GM12878 (cell line): Measurements from ENCODE around the gene DCC. TPM values are rescaled to one million over a fixed set of nuclear protein-coding genes. Genes with fewer than 3 reads are reported as not detected.

Source experiments
- ATAC-seq: fragments of 200-7000 bp; cut with Tn5 transposase; 3 replicates; pipeline ENCODE4 v1.9.1; 2020; ENCODE audit warnings: mild to moderate bottlenecking, moderate library complexity
- BruUV-seq: library from RNA; stranded (reverse); fragments of 400-500 nt; replicated peaks from 2 replicates; lab custom pipeline; 2021; lab: Mats Ljungman, UMichigan
- CTCF ChIA-PET: fragments of 300-600 bp; sonication (Branson Sonifier 250); formaldehyde crosslinking; extraction: SDS; loops from one replicate; lab custom pipeline; 2021; ENCODE audit warnings: inconsistent platforms; lab: Yijun Ruan, JAX
- POLR2A ChIA-PET: fragments of 350-600 bp; formaldehyde crosslinking; extraction: SDS; loops from one replicate; lab custom pipeline; 2021; ENCODE audit warnings: inconsistent platforms; lab: Charles Lee
- RAD21 ChIA-PET: fragments of 300-600 bp; sonication (Branson Sonifier 250); formaldehyde crosslinking; loops from one replicate; lab custom pipeline; 2023; ENCODE audit warnings: antibody characterized with exemption; ENCODE audit not compliant: unreplicated experiment; lab: Charles Lee
- SMC1A ChIA-PET: fragments of 300-600 bp; sonication (Branson Sonifier 250); formaldehyde crosslinking; loops from one replicate; lab custom pipeline; 2023; ENCODE audit not compliant: unreplicated experiment, uncharacterized antibody; lab: Charles Lee
- DNase-seq: peaks from one replicate; pipeline ENCODE4 v3.0.0-alpha.2; 2011; ENCODE audit warnings: low read depth, low spot score
- FAIRE-seq: peaks from 3 replicates; lab custom pipeline; 2011; peaks lifted over from hg19 to GRCh38; lab: Jason Lieb, UNC
- H2AFZ ChIP-seq: 2 replicates; pipeline ENCODE4 v1.6.0; 2011; ENCODE audit warnings: low read depth, low read length, control low read depth; ENCODE audit not compliant: control insufficient read depth
- H3K27ac ChIP-seq: 2 replicates; pipeline ENCODE4 v1.5.1; 2011; ENCODE audit warnings: control low read depth; ENCODE audit not compliant: control insufficient read depth, insufficient read depth
- H3K27me3 ChIP-seq, 2 experiments: replicated peaks in 1 of 2; 2 replicates each; pipeline versions ENCODE4 v1.6.0 to v1.6.1; 2011; ENCODE audit warnings: low read length in 1 of 2; ENCODE audit not compliant: control insufficient read depth in 2 of 2, insufficient read depth in 2 of 2
- H3K36me3 ChIP-seq, 2 experiments: 2 replicates each; pipeline ENCODE4 v1.5.1; 2011; ENCODE audit warnings: low read length in 1 of 2; ENCODE audit not compliant: control insufficient read depth in 2 of 2, insufficient read depth in 2 of 2
- H3K4me1 ChIP-seq: 2 replicates; pipeline ENCODE4 v1.6.1; 2011; ENCODE audit warnings: mild to moderate bottlenecking, low read length, moderate library complexity, mixed read lengths; ENCODE audit not compliant: control insufficient read depth, insufficient read depth
- H3K4me2 ChIP-seq: 2 replicates; pipeline ENCODE4 v1.6.0; 2011; ENCODE audit warnings: control low read depth; ENCODE audit not compliant: control insufficient read depth, insufficient read depth
- H3K4me3 ChIP-seq: fragments of 200-600 bp; sonication (generic); 2 replicates; pipeline ENCODE4 v1.5.1; 2016
- H3K79me2 ChIP-seq: 2 replicates; pipeline ENCODE4 v1.6.0; 2011; ENCODE audit warnings: low read length; ENCODE audit not compliant: control insufficient read depth, insufficient read depth
- H3K9ac ChIP-seq: 2 replicates; pipeline ENCODE4 v1.8.0; 2011; ENCODE audit warnings: low read length, control low read depth, mixed read lengths; ENCODE audit not compliant: control insufficient read depth, insufficient read depth
- H3K9me3 ChIP-seq: replicated peaks from 3 replicates; pipeline ENCODE4 v1.5.1; 2011; ENCODE audit warnings: mild to moderate bottlenecking, low read length; ENCODE audit not compliant: control insufficient read depth, insufficient read depth
- H4K20me1 ChIP-seq: 2 replicates; pipeline ENCODE4 v1.6.0; 2011; ENCODE audit not compliant: control insufficient read depth, insufficient read depth
- BHLHE40 ChIP-seq, 2 experiments: fragments of 450-650 bp in 1 of 2; IDR thresholded peaks; 2 replicates each; pipeline ENCODE4 v1.6.1; 2011 to 2017; ENCODE audit warnings: low read depth in 2 of 2, borderline replicate concordance in 1 of 2, improper control_type of control experiment in 1 of 2, low read length in 1 of 2, mild to moderate bottlenecking in 1 of 2
- EP300 ChIP-seq, 2 experiments: fragments of 150-350 bp in 1 of 2; IDR thresholded peaks; 2 replicates each; pipeline ENCODE4 v1.6.1; 2011 to 2012; ENCODE audit warnings: low read depth in 2 of 2, low read length in 2 of 2, borderline replicate concordance in 1 of 2, improper control_type of control experiment in 1 of 2, inconsistent platforms in 1 of 2; ENCODE audit not compliant: control insufficient read depth in 1 of 2
- FOXM1 ChIP-seq: IDR thresholded peaks from 2 replicates; pipeline ENCODE4 v1.6.1; 2012; ENCODE audit warnings: low read depth, mild to moderate bottlenecking, inconsistent platforms, low read length, moderate library complexity
- IKZF1 ChIP-seq: fragments of 450-650 bp; conservative IDR thresholded peaks from 2 replicates; pipeline ENCODE4 v1.6.1; 2017; ENCODE audit warnings: antibody characterized with exemption, mild to moderate bottlenecking
- IRF4 ChIP-seq: IDR thresholded peaks from 2 replicates; pipeline ENCODE4 v1.6.1; 2011; ENCODE audit warnings: low read depth, low read length
- JUNB ChIP-seq: IDR thresholded peaks from 2 replicates; pipeline ENCODE4 v1.6.1; 2016; ENCODE audit warnings: antibody characterized with exemption, mild to moderate bottlenecking
- KAT2A ChIP-seq: conservative IDR thresholded peaks from 2 replicates; pipeline ENCODE4 v1.6.1; 2011; ENCODE audit warnings: low read depth, low read length; ENCODE audit not compliant: control insufficient read depth
- KDM1A ChIP-seq: fragments of 200-600 bp; sonication (generic); IDR thresholded peaks from 2 replicates; pipeline ENCODE4 v1.6.1; 2016; ENCODE audit warnings: borderline replicate concordance
- MEF2B ChIP-seq: fragments of 450-650 bp; IDR thresholded peaks from 2 replicates; pipeline ENCODE4 v1.6.1; 2018; ENCODE audit warnings: mild to moderate bottlenecking, moderate library complexity; ENCODE audit not compliant: partially characterized antibody, poor library complexity, severe bottlenecking
- MTA2 ChIP-seq: fragments of 450-650 bp; IDR thresholded peaks from 2 replicates; pipeline ENCODE4 v1.6.1; 2016; ENCODE audit warnings: low read depth, mild to moderate bottlenecking, moderate library complexity
- NFIC ChIP-seq: IDR thresholded peaks from 2 replicates; pipeline ENCODE4 v1.6.1; 2012; ENCODE audit warnings: low read depth, mild to moderate bottlenecking, inconsistent platforms, low read length, moderate library complexity
- SIX5 ChIP-seq: IDR thresholded peaks from 2 replicates; pipeline ENCODE4 v1.6.1; 2011; ENCODE audit warnings: mild to moderate bottlenecking, low read depth, low read length, moderate library complexity; ENCODE audit not compliant: severe bottlenecking
- SMC3 ChIP-seq: IDR thresholded peaks from 2 replicates; pipeline ENCODE4 v1.6.1; 2011; ENCODE audit warnings: low read length, improper control_type of control experiment, borderline replicate concordance
- SP1 ChIP-seq: IDR thresholded peaks from one replicate; pipeline ENCODE4 v1.6.1; 2011; ENCODE audit warnings: low read depth, low read length
- TCF7 ChIP-seq: IDR thresholded peaks from 2 replicates; pipeline ENCODE4 v1.6.1; 2014; ENCODE audit warnings: antibody characterized with exemption, borderline replicate concordance
- ZNF217 ChIP-seq: fragments of 450-650 bp; IDR thresholded peaks from 2 replicates; pipeline ENCODE4 v1.6.1; 2017; ENCODE audit warnings: antibody characterized with exemption, mild to moderate bottlenecking
- ZNF384 ChIP-seq: IDR thresholded peaks from 2 replicates; pipeline ENCODE4 v1.6.1; 2012; ENCODE audit warnings: low read depth, mild to moderate bottlenecking, low read length, improper control_type of control experiment, borderline replicate concordance
- WGBS: methylation state at CpG from one replicate; pipeline ENCODE4 v1.1.6; 2016; ENCODE audit warnings: low lambda C conversion rate; ENCODE audit not compliant: insufficient replicate concordance, insufficient coverage; ENCODE audit errors: missing lambda C conversion rate; 5-methylcytosine and 5-hydroxymethylcytosine counted together
- in situ Hi-C: fragments of 300-500 bp; cut with MboI; formaldehyde crosslinking; loops from 9 replicates; pipeline ENCODE4 v1.14.3; 2018; ENCODE audit warnings: mixed read lengths
- intact Hi-C: fragments of 100-400 bp; cut with micrococcal nuclease; formaldehyde crosslinking; loops from one replicate; pipeline ENCODE4 v1.14.2; 2022; ENCODE audit not compliant: unreplicated experiment
- polyA plus RNA-seq, 11 experiments: library from polyadenylated mRNA; depleted of rRNA in 4 of 11; unstranded in 6 of 11; stranded (reverse) in 5 of 11; fragments of >200 nt; fragmentation: Nextera tagmentation in 4 of 11; fragmentation: Illumina TruSeq in 1 of 11; extraction: Ambion mirVana in 4 of 11; extraction: Trizol in 1 of 11; gene quantifications; 1 replicate in 1 of 11; 2 replicates in 10 of 11; pipeline versions ENCODE4 v1.2.1 to v1.2.3, GENCODE V29; 2011 to 2016; ENCODE audit warnings: inconsistent platforms in 2 of 11, missing spikeins in 2 of 11, low read depth in 1 of 11
- total RNA-seq, 4 experiments: library from RNA; depleted of rRNA in 3 of 4; stranded (reverse); fragments of >200 nt in 3 of 4; fragmentation: Illumina TruSeq in 1 of 4; extraction: Trizol in 1 of 4; gene quantifications; 2 replicates each; pipeline versions ENCODE4 v1.2.1 to v1.2.3, GENCODE V29; 2013 to 2021
- TF ChIP-seq, protein P1 (sequence below): fragments of 450-650 bp; IDR thresholded peaks from 2 replicates; pipeline ENCODE4 v1.6.1; 2017; ENCODE audit warnings: low read depth, mild to moderate bottlenecking, moderate library complexity

Gene DCC
- total and polyA plus RNA-seq, 10 of the 15 experiments (the other 5 are each of a cell fraction or from before 2014, with no cell fraction given), result 0.01 TPM; not detected in 9

DNA sequence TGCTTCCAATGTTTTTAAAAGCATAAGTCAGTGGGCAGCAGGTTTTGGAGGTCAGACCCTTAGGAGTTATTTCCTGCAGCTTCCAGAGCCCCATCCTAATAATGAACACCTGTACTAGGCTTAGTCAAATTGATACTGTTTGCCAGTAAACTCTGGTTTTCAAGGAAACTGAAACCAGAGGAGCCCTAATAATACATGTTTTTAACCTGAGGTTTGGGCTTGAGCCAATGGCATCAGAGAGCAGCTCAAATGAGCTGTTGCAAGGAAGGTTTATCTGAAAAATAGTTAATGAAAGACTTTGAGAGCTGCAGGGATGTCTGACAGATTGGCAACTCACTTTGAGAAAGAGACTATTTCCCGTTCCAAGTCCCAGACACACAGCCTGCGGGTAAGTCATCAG is 54.6 kb downstream of the DCC start (continued):
- TF ChIP-seq SMC3, result no peak
- peak; percentile 65 for TF ChIP-seq IKZF1
- TF ChIP-seq, protein P1, sequence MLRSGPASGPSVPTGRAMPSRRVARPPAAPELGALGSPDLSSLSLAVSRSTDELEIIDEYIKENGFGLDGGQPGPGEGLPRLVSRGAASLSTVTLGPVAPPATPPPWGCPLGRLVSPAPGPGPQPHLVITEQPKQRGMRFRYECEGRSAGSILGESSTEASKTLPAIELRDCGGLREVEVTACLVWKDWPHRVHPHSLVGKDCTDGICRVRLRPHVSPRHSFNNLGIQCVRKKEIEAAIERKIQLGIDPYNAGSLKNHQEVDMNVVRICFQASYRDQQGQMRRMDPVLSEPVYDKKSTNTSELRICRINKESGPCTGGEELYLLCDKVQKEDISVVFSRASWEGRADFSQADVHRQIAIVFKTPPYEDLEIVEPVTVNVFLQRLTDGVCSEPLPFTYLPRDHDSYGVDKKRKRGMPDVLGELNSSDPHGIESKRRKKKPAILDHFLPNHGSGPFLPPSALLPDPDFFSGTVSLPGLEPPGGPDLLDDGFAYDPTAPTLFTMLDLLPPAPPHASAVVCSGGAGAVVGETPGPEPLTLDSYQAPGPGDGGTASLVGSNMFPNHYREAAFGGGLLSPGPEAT, result no peak
- 0 out of 2 replicates have a peak, but pooled peaks have one; percentile 39 for TF ChIP-seq FOXM1
- no peak for TF ChIP-seq EP300 (IDR thresholded peaks at IDR 0.05; ENCODE audit: borderline replicate concordance in 1 of 2, control insufficient read depth in 1 of 2, low read depth in 2 of 2, low read length in 2 of 2)
- no peak for TF ChIP-seq KAT2A

DNA sequence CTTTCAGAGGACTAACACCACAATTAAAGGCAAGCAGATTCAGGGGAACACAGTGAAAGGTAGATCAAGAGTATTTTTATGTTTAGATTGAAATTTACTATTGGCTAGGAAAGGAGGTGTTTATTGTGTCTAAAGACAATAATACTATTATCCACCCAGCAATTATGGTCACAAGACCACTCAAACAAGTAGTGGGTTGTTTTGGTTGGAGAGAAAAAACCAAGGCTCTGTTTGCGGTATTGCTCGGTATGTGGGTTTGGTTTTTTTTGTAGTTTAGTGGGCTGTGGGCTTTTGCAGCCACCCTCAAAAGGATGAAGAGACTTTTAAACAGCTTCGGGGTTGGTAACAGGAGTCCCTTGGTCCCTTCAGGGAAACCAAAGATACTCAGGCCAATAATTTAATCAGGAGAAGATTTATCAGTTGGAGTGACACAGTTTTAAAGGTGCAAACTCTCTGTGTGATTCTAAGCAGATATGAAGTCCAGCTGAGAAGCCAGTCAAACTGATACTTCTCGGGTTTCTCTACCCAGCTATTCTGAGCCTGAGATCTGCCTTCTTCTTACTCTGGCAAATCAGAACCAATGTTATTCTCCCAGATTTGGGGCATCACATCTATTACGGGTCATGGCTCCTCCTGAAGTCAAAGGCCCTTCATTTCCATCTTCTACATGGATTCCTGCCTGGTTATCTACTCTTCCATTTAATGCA is 55.3 kb downstream of the DCC start:
- in situ Hi-C loops, result no loop called here
- no TSS peak for BruUV-seq
- POLR2A ChIA-PET, result no interaction called here
- FAIRE-seq (no peak), ATAC-seq (peak; percentile 88), DNase-seq (peak; percentile 51)
- peaks cover 2% of the 10 kb centered on the region; the same call in 1 of the 2 replicates for H3K4me1 ChIP-seq
- H2AFZ ChIP-seq, result no peak overlapping the region
- SMC1A ChIA-PET, result interaction anchor here (0.6 to 1.0 kb wide), 4 partner anchors 11 to 87 kb away, joined by 3 to 4 read pairs (median 3); no protein-coding TSS in a partner anchor
- WGBS, result 0% methylated on average over 5 of the region's 5 CpGs
- H3K79me2 ChIP-seq, result no peaks in the 10 kb centered on the region
- CTCF ChIA-PET, result interaction anchor here (0.6 to 0.8 kb wide), 2 partner anchors 726 to 789 kb away, joined by 3 read pairs; no protein-coding TSS in a partner anchor
- intact Hi-C loops, result loop anchor here (5.0 to 10.0 kb wide), 2 partner anchors 53 to 740 kb away; partner anchors contain the start of gene DCC
- H4K20me1 ChIP-seq, result no peaks in the 10 kb centered on the region
- RAD21 ChIA-PET, result interaction anchor here (1.4 to 1.6 kb wide), 2 partner anchors 106 to 723 kb away, joined by 3 to 4 read pairs; no protein-coding TSS in a partner anchor
- H3K4me2 ChIP-seq, result peak overlapping the region; percentile 40
- peak overlapping the region; percentile 35; the same call in 1 of the 2 replicates for H3K4me3 ChIP-seq
- H3K9me3 ChIP-seq, result no peaks in the 10 kb centered on the region
- no peaks in the 10 kb centered on the region for H3K36me3 ChIP-seq
- no peak overlapping the region for H3K9ac ChIP-seq
- H3K27ac ChIP-seq, result peak overlapping the region; percentile 40; the same call in 1 of the 2 replicates
- H3K27me3 ChIP-seq, result no peaks in the 10 kb centered on the region
- peak; percentile 30; the same call in 1 of the 2 replicates for TF ChIP-seq ZNF384
- TF ChIP-seq IRF4, result peak; percentile 36
- TF ChIP-seq BHLHE40 (IDR thresholded peaks at IDR 0.05; ENCODE audit: borderline replicate concordance in 1 of 2, low read depth in 2 of 2, low read length in 1 of 2), result peak in 1 of 2 experiments; percentile 10; a peak in 1 of 4 replicates
- no peak for TF ChIP-seq SP1
- TF ChIP-seq SIX5, result no peak
- peak; percentile 15 for TF ChIP-seq MEF2B
- TF ChIP-seq ZNF217, result 0 out of 2 replicates have a peak, but pooled peaks have one; percentile 33
- TF ChIP-seq TCF7, result no peak
- no peak for TF ChIP-seq KDM1A
- peak in 1 of 2 experiments; percentile 42; a peak in 3 of 4 replicates for TF ChIP-seq EP300 (IDR thresholded peaks at IDR 0.05; ENCODE audit: borderline replicate concordance in 1 of 2, control insufficient read depth in 1 of 2, low read depth in 2 of 2, low read length in 2 of 2)
- TF ChIP-seq NFIC, result peak; percentile 29; the same call in 1 of the 2 replicates
- TF ChIP-seq JUNB, result peak; percentile 8; the same call in 1 of the 2 replicates
- TF ChIP-seq MTA2, result peak; percentile 41
